Left forelimb (tissue), 1 donor: ENCODE results near the gene YWHAE.
"Not testable (repeated sequence)": the region's sequence is repeated elsewhere in the genome, so short reads cannot be mapped to it uniquely, and the experiment has no call there.

Experiments
- DNase-seq: peaks from one replicate; pipeline ENCODE4 v3.0.0-alpha.2; 2018; ENCODE audit warnings: low spot score

YWHAE gene

DNA sequence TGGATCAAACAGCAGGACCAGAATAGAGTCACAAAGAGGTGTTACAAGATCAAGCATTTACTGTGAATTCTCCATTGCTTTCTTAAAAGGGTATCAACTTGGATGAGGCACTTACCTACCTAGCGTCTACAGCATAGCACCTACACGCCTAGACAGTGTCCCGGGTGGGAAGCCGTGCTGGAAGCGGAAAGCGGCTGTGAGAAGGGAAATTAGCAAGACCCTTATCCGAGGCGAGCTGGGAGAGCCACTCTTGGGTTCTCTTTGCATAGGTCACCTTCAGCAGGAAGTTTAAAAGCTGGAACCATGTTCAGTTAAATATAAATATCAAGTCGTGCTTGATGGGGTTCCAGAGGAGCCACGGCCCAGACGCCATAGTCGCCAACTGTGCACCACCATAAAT lies 74.3 kb downstream of the YWHAE start:
- DNase-seq: no peak

DNA sequence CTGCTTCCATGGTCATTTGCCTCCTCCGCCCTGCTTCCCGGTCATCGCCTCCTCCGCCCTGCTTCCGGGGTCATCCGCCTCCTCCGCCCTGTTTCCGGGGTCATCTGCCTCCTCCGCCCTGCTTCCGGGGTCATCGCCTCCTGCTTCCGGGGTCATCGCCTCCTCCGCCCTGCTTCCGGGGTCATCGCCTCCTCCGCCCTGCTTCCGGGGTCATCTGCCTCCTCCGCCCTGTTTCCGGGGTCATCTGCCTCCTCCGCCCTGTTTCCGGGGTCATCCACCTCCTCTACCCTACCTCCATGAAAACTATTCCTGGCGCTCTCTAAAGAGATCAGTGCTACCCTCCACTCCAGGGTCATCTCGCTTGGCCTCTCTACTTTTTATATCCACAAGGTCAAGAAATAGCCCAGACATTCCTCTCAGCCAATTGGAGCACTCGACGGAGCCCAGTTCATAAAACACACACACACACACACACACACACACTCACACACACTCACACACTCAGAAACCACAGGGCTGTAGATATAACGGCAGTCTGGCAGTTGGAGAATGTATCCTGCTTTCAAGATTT lies 75.7 kb downstream of the YWHAE start:
- DNase-seq: no peak

DNA sequence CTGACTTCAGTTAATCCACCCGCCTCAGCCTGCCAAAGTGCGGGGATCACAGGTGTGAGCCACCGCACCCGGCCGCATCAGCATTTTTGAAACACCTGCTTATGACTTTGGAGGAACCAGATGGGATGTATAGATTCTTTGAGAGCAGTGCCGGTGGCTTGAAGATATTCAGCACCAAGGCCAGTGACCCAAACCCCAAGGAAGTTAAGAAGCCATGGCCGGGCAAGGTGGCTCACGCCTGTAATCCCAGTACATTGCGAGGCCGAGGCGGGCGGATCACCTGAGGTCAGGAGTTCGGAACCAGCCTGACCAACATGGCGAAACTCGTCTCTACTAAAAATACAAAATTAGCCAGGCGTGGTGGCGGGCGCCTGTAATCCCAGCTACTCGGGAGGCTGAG lies 76.7 kb downstream of the YWHAE start:
- no peak for DNase-seq

- DNase-seq: no peak
Measured at GRCh38 chr17:1322480-1322879, 77.5 kb downstream of the YWHAE start.

- no peak for DNase-seq
Measured at GRCh38 chr17:1322014-1322428, 78.0 kb downstream of the YWHAE start.

DNA sequence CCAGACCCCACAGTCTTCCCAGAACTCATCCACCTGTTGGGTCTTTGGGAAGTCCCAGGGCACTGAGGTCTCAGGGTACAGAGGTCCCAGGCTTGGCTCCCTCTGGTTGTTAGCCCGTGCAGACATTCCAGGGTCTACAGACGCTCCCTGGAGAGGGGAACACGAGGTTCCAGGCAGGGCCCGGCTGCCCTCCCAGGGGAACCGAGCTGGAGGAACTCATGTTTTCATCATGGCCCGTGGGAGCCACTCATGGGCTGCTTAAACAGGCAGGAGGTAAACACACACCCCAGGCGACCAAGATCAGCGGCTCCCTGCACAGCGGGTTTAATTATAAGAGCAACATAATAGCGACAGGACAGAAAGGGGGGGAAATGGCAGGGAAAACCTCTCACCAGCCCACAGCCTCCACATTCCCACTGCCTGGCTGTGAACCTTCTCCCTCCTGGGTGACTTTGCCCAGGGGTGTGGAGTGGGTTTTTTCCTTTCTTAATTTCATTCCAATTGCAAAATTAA lies 84.1 kb downstream of the YWHAE start:
- DNase-seq: no peak

DNA sequence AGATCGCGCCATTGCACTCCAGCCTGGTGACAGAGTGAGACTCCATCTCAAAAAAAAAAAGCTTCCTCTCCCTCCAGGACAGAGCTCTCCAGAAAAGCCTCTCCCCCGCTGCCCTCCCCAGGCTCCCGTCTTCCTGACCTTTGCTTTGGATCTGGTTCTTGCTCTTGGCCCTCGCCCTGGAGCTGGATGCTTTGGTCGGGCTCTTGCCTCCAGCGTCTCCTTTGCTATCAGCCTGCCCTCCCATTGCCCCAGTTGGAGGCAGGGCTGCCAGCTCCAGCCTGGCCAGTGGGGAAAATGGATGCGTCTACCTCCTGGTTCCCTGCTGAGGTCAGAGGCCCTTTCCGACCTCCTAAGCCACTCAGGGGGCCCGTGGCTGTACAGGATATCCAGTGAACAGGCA lies 84.6 kb downstream of the YWHAE start:
- no peak for DNase-seq

DNA sequence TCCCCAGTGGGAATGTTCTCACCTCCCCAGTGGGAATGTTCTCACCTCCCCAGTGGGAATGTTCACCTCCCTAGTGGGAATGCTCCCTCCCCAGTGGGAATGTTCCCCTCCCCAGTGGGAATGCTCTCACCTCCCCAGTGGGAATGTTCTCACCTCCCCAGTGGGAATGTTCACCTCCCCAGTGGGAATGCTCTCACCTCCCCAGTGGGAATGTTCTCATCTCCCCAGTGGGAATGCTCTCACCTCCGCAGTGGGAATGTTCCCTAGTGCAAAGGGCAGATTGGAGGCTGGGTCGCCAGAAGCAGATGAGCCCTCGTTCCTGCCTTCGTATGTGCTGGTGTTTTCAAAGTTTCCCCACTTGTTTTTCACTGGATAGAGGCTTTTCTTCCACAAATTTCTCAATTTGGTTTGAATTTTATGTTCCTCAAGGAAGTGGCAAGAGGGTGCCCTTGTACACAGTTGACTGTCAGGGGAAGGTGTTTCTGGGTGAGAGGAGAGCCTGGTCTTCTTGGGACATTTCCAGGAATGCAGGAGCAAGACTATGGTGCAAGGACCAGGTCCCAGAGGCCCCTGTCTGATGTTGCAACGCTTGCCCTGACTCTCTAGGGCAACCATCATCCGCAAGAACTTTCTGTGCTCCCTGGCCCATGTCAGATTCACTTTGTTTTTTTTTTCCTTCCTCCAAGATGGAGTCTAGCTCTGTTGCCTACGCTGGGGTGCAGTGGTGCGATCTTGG lies 86.6 kb downstream of the YWHAE start:
- DNase-seq: no peak

DNA sequence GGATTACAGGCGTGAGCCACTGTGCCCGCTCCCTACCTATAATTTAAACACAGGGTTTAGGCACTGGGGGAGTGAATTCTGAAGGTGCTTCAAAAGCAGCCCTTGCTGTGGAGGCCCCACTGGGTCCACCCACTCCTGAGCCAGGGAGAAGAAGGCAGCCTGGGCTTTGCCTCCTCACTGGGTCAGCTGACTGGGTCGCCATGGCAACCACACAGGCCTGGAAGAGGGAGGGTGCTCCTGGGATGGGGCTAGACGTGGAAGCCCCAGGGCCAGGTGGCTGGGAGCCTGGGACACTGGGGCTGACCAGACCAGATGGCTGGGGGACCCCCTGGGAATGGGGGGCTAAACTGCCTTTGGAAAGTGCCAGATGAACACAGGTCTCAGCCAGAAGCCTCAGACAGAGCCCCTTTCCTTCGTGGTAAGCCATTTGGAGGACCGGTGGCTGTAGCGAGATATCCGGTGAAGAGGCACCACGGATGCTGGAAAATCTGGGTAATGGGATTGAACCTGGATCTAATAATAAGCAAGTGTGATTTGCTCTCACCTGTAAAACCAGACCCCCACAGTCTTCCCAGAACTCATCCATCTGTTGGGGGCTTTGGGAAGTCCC lies 87.7 kb downstream of the YWHAE start:
- no peak for DNase-seq

- not testable (repeated sequence) for DNase-seq
Measured at GRCh38 chr17:1307829-1308228, 92.2 kb downstream of the YWHAE start.

GRCh38 chr17:1304962-1305563 lies 95.0 kb downstream of the YWHAE start:
- DNase-seq: no peak

- DNase-seq: no peak
Measured at GRCh38 chr17:1304522-1304921, 95.5 kb downstream of the YWHAE start.

DNA sequence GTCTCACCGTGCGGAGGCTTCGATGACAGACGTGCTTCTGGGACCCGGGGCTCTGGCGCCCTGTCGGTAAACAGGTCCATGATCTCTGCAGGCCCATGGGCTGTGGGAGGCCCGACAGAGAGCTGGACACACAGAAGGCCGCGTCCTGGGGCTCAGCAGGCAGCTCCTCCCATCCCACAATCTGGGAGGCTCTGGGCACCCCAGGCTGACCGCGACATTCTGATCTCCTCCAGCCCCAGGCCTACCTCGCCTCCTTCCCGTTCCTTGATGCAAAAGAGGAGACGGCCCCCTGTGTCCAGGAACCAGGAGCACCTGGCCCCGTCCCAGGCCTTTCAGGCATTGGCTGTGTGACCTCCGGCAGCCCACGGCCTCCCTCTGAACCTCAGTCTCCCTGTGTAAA lies 97.3 kb downstream of the YWHAE start:
- DNase-seq: no peak

- no peak for DNase-seq
Measured at GRCh38 chr17:1301546-1301945, 98.5 kb downstream of the YWHAE start.

GRCh38 chr17:1300371-1300905 lies 99.6 kb downstream of the YWHAE start:
- no peak for DNase-seq

GRCh38 chr17:1299552-1300370 lies 100.3 kb downstream of the YWHAE start:
- DNase-seq: no peak

GRCh38 chr17:1298606-1299005 lies 101.4 kb downstream of the YWHAE start:
- no peak for DNase-seq
